Activated CD8-positive, alpha-beta memory T cell treated with anti-CD3 and anti-CD28 coated beads for 48 hours (primary cell): ENCODE results near the gene MCUR1.
"Not testable (repeated sequence)": the region's sequence is repeated elsewhere in the genome, so short reads cannot be mapped to it uniquely, and the experiment has no call there.

Source experiments
- DNase-seq, 3 experiments: peaks; one replicate each; pipeline ENCODE4 v3.0.0-alpha.2; 2020; ENCODE audit warnings: low read depth in 2 of 3, low spot score in 2 of 3

Gene MCUR1

GRCh38 chr6:13814176-13814937 is at the start of gene MCUR1:
Gene MCUR1, minus strand, starts transcription at chr6:13814557. Its CDS starts 128 bp downstream, at chr6:13814429.
- DNase-seq, result peak; percentile 59 to 72 (median 61)

- DNase-seq, result no peak
These were observed 49.4 kb upstream of the MCUR1 start for GRCh38 chr6:13863699-13864155.

- DNase-seq, result not testable (repeated sequence)
These were observed 46.3 kb upstream of the MCUR1 start for GRCh38 chr6:13860556-13861185.

- no peak for DNase-seq
These were observed 45.7 kb upstream of the MCUR1 start for GRCh38 chr6:13859871-13860555.

GRCh38 chr6:13854716-13855250 is 40.4 kb upstream of the MCUR1 start:
- no peak for DNase-seq

- no peak for DNase-seq
These were observed 39.5 kb upstream of the MCUR1 start for GRCh38 chr6:13853871-13854270.

GRCh38 chr6:13851803-13852202 is 37.4 kb upstream of the MCUR1 start:
- DNase-seq, result no peak

- DNase-seq, result no peak
These were observed 37.0 kb upstream of the MCUR1 start for GRCh38 chr6:13851330-13851729.

- not testable (repeated sequence) for DNase-seq
These were observed 36.3 kb upstream of the MCUR1 start for GRCh38 chr6:13850690-13851089.

GRCh38 chr6:13848522-13849150 is 34.3 kb upstream of the MCUR1 start:
- DNase-seq, result no peak

- no peak for DNase-seq
These were observed 33.1 kb upstream of the MCUR1 start for GRCh38 chr6:13847326-13848050.

- no peak for DNase-seq
These were observed 32.5 kb upstream of the MCUR1 start for GRCh38 chr6:13846841-13847240.

GRCh38 chr6:13841936-13842335 is 27.6 kb upstream of the MCUR1 start:
- no peak for DNase-seq

- DNase-seq, result no peak
These were observed 24.3 kb upstream of the MCUR1 start for GRCh38 chr6:13838616-13839015.

- no peak for DNase-seq
These were observed 21.8 kb upstream of the MCUR1 start for GRCh38 chr6:13836170-13836569.

- DNase-seq, result no peak
These were observed 20.4 kb upstream of the MCUR1 start for GRCh38 chr6:13834790-13835189.

- not testable (repeated sequence) for DNase-seq
These were observed 19.7 kb upstream of the MCUR1 start for GRCh38 chr6:13834018-13834417.

- DNase-seq, result no peak
These were observed 18.4 kb upstream of the MCUR1 start for GRCh38 chr6:13832778-13833177.

GRCh38 chr6:13831615-13832014 is 17.3 kb upstream of the MCUR1 start:
- no peak for DNase-seq

- no peak for DNase-seq
These were observed 16.4 kb upstream of the MCUR1 start for GRCh38 chr6:13830803-13831202.

GRCh38 chr6:13829419-13829818 is 15.1 kb upstream of the MCUR1 start:
- DNase-seq, result not testable (repeated sequence)
